ENCODE results near the gene SLC6A8.
"Not testable (repeated sequence)": the region's sequence is repeated elsewhere in the genome, so short reads cannot be mapped to it uniquely, and the experiment has no call there.

SLC6A8 gene

GRCh38 chrX:153672531-153673427, 14.9 kb upstream of the SLC6A8 start:
- no peak for DNase-seq (ENCODE audit: low read depth)

DNA sequence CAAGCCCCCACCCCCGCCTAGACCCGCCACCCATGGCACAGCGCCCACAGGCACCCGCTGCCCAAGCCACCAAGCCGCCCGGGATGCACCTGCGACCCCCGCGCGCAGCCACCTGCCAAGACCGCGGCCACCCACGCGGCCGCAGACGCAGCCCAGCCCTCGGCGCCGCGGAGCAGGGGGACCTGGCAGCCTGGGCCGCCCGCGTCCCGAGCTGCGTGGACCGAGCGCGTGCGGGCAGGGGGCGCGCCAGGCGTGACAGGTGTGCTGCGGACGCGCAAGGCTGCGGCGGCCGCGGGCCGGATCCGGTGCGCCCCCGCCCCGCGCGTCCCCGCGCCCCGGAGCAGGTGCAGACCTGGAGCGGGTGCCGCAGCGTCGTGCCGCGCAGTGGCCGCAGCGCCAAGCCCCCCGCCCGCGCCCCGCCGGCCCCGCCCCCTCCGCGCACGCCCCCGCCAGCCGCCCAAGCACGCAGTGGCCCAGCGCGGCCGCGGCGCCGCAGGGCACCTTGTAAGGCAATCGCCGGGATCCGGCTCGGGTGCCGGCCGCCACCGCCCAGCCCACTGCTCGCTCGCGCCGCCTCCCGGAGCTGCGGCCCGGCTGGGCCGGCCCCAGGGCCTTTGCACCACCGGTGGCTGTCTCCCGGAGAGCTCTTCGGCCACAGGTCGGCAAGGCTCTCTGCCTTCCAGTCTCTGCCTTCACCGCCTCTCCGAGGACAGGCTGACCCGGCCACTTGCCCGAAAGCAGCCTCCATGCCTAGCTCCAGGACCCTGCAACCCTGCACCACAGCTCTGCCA, 14.1 kb upstream of the SLC6A8 start, which contains the start of gene PNCK:
Gene PNCK, minus strand, starts transcription at position 386 of the 791 bp plus-strand sequence. CDS start 737 bp downstream, outside the sequence.
- DNase-seq (ENCODE audit: low read depth) = no peak

DNA sequence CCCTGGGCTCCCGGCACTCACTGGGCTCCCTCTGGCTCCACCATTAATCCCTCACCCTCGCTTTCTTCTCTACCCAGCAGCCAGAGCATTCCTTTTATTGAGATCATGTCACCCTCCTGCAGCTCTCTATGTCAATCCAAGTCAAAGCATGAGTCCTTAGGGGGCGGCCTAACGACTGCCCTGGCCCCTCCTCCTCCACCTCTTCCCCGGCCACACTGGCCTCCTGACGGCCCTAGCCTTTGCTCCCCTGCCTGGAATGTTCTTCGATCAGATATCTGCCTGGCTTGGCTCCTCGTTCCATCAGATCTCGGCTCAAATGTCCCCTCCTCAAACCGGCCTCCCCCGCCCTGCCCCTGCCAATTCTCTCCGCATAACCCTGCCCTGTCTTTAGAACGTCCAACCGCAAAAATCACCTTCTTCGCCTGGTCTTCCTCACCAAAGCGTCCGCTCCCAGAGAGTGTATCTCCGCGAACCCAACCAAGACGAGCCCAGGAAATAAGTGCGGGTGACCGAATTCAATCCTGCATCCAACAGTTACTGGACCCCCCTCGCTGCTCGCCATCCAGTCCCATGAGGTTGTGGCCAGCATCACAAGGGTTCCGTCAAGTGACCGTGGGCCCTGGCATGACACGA, 13.4 kb upstream of the SLC6A8 start:
- DNase-seq (ENCODE audit: low read depth) = no peak

GRCh38 chrX:153681175-153681574, 6.6 kb upstream of the SLC6A8 start:
- no peak for DNase-seq (ENCODE audit: low read depth)

DNA sequence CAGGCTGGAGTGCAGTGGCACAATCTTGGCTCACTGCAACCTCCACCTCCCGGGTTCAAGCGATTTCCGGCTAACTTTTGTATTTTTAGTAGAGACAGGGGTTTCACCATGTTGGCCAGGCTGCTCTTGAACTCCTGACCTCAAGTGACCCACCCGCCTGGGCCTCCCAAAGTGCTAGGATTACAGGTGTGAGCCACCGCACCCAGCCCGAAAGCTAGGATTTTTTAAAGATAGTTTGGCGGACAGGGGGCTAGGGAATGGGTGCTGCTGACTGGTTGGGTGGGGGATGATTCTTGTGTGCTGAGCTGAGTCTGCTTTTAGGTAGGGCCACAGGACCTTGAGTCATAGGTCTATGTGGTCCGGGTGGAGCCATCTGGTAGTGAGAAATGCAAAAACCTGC, 4.2 kb upstream of the SLC6A8 start:
- DNase-seq (ENCODE audit: low read depth) = not testable (repeated sequence)

GRCh38 chrX:153684467-153685155, 3.1 kb upstream of the SLC6A8 start:
- DNase-seq (ENCODE audit: low read depth) = no peak

DNA sequence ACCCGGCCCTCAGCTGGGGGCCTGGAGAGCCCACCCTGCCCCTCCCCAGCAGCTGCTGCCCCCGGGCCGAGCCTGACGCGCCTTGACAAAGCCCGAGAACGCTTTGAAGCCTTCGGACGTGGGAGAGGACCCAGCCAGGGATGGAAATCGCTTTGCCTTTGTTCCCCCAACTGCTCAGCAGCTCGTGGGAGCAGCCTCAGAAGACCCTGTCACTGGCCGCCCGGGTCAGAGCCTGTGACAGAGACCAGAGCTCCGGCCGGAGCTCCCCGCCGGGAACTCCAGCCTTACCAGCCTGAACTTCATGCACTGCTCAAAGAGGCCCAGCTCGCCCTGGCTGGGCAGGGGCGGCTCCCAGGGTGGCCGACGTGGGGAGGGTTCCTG, 2.6 kb upstream of the SLC6A8 start:
- DNase-seq (ENCODE audit: low read depth) = no peak

GRCh38 chrX:153685751-153686696, 1.7 kb upstream of the SLC6A8 start:
- no peak for DNase-seq (ENCODE audit: low read depth)

DNA sequence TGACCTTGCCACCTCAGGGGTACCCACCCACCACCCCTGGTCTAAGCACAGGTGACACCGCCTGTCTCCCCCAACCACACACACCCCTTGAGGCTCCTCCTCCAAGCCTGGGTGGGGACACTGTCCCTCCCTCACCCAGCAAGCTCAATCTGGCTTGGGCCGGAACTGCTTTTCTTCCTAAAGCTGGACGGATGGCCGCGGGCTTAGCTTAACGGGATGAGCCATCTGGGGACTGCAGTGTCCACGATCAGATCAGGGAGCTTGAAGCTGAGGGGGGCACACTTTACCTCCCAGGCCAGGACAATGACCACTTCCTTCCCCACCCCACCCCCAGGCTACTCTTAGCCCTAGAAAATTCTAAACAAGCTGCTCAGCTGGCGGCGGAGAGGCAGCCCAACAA, 1.0 kb upstream of the SLC6A8 start:
- no peak for DNase-seq (ENCODE audit: low read depth)

DNA sequence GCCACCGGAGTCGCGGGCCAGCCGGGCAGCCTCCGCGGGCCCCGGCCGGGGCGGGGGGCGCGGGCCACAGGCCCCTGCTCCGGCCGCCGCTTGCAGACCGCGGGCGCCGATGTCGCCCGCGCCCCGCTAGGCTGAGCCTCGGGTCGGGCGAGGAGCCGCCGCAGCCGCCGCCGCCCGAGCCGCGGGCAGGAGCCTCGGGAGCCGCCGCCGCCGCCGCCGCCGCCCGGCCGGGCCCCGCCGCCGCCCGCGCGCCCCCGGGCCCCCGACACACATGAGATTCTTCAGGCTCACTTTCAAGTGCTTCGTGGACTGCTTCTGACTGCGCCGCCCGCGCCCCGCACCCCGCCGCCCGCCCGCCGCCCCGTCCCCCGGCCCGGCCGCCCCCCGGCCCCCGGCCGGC, 345 bp downstream of the SLC6A8 start:
- DNase-seq (ENCODE audit: low read depth) = no peak

DNA sequence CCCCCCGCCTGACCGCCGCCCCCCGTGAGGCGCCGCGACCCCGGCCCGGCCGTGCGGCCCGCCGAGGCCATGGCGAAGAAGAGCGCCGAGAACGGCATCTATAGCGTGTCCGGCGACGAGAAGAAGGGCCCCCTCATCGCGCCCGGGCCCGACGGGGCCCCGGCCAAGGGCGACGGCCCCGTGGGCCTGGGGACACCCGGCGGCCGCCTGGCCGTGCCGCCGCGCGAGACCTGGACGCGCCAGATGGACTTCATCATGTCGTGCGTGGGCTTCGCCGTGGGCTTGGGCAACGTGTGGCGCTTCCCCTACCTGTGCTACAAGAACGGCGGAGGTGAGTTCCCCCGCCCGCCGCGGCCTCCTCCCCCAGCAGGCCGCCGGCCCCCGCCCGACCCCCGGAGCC, 780 bp downstream of the SLC6A8 start:
- no peak for DNase-seq (ENCODE audit: low read depth)

DNA sequence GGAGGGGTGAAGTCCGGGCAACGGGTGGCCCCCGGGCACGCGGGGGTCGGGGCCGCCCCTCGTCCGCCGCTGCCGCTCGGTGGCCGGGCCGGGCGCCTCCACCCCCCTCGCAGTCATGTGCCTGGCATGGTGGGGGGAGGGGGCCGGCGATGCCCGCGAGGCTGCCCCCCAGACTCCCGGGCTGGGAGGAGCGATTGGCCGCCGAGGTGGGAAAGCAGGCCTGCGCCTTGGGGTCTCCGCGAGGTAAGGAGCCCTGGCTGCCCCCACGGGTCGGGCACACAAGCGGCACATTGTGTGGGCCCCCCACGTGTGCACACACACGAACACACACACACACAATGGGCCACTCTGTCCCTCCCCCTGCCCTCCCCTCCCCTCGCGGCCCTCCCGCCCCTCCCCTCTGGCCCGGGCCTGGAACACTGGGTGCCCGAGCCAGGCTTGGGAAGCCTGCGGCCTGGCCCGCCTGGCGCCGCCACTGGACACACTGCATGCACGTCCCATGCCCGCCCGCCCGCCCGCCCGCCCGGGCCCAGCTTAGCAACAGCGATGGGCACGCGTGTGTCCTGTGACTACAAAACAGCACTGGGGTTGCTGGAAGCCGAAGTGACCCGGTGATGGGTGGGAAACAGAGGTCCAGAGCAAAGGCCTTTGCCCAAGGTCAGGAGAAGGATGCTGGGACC, 1.3 kb downstream of the SLC6A8 start:
- DNase-seq (ENCODE audit: low read depth) = no peak

DNA sequence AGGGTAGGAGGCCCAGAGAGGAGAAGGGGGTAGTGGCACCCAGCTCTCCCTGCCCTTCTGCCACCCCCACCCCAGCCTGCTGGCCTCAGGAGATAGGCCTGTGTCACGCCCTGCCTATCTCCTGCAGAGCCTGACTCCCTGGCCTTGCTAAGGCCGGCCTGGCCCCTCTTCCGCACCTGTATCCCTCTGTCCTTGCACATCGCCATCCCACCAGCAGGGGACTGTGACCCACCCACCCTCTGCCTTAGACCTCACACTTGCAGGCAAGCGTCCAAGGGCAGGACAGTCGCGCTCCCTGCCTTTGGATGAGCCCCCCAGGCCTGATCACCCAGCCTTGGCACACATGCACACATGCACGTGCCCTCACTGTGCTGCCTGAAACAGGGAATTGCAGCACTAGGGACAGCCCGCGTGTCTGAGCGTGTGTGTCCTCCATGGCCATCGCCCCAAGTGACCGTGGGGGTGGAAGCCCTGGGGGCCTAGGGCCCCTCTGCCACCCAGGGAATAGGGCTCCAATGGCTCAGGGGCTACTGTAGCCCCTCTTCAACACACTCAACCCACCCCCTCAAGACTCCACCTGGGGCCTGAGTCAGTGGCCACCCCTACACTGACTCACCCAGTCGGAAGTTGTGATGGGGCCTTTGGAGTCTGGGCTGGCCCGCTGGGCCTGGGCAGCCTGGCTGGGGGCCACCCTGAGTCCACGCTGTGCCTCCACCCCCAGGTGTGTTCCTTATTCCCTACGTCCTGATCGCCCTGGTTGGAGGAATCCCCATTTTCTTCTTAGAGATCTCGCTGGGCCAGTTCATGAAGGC, 2.1 kb downstream of the SLC6A8 start:
- DNase-seq (ENCODE audit: low read depth) = no peak

DNA sequence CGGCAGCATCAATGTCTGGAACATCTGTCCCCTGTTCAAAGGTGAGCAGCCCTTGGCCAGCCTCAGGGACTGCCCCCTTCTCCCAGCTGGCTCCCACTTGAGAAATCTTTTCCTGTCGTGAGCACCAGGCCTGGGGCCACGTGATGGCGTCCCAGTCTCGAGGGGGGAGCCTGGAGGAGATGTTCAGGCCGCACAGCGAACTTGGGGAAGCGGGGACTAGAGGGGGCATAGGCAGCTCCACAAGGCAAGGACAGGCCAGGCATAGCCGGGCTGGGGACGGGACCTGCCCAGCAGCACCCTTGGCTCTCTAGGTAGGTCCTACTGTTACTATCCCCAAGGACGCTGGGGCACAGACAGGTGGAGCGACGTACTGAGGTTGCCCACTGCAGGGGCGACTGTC, 2.7 kb downstream of the SLC6A8 start:
- DNase-seq (ENCODE audit: low read depth) = no peak

DNA sequence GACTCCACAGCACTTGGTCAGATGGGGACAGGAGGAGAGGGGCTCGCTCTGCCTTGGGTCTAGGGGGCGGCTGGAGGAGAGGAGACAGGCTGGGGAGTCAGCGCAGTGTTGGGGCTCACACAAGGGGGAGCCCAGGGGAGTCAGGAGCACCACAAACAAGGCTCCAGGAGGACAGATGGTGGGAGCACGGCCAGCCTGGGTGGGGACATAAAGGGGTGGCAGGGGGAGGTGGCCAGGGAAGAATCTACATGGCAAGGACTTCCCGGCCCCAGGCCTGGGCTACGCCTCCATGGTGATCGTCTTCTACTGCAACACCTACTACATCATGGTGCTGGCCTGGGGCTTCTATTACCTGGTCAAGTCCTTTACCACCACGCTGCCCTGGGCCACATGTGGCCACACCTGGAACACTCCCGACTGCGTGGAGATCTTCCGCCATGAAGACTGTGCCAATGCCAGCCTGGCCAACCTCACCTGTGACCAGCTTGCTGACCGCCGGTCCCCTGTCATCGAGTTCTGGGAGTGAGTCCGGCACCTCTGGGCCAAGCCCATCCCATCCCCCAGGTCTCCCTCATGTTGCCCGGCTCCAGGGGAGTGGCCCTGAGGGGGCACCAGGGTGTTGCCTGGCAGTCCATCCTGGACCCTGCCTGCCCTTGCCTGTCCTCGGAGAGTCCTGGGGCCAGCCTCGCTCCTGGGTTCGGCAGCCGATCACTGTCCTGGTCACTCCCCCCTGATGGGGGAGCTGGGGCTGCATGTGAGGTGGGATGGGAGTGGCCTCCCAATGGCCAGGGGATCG, 3.5 kb downstream of the SLC6A8 start:
- DNase-seq (ENCODE audit: low read depth) = not testable (repeated sequence)

DNA sequence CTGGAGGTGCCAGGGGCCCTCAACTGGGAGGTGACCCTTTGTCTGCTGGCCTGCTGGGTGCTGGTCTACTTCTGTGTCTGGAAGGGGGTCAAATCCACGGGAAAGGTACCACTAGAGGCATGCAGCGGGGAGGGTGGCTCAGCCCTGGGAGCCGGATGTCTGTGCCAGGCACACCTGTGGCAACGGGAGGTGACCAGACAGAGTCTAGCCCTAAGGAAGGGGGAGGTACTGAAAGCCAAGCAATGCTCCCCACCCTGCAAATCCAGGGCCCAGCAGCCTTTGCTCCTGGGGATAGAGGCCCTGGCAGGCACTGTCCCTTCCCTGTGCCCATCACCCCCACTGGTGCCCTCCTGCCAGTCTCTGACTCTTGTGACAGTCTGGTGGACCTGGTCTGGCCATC, 4.3 kb downstream of the SLC6A8 start:
- DNase-seq (ENCODE audit: low read depth) = no peak

GRCh38 chrX:153692611-153693156, 5.0 kb downstream of the SLC6A8 start:
- no peak for DNase-seq (ENCODE audit: low read depth)

Data from stimulated activated CD4-positive, alpha-beta T cell treated with anti-CD3 and anti-CD28 coated beads, Interleukin-2, amount 100 ng/mL, for 4 hours (primary cell).